K562 (cell line): ENCODE results near the gene CTSH. TPM values are rescaled to one million over a fixed set of nuclear protein-coding genes. Genes with fewer than 3 reads are reported as not detected.

ENCODE experiments used
- ATF4 ChIP-seq: fragments of 450-650 bp; formaldehyde crosslinking; IDR thresholded peaks from 2 replicates; pipeline ENCODE4 v1.4.0; 2022; ENCODE audit warnings: mild to moderate bottlenecking, moderate library complexity
- E2F3 ChIP-seq: fragments of 250-450 bp; sonication (Bioruptor Pico); IDR thresholded peaks from 2 replicates; pipeline ENCODE4 v1.4.0; 2020; ENCODE audit warnings: mild to moderate bottlenecking
- ETS1 ChIP-seq: conservative IDR thresholded peaks from 2 replicates; pipeline ENCODE4 v1.6.1; 2011; ENCODE audit warnings: low read depth, mild to moderate bottlenecking, low read length; ENCODE audit not compliant: control insufficient read depth
- FOXJ2 ChIP-seq: fragments of 200-800 bp; sonication (Bioruptor generic); IDR thresholded peaks from 2 replicates; pipeline ENCODE4 v1.6.1; 2016; ENCODE audit warnings: missing genetic modification characterization, missing compliant biosample characterization
- HOMEZ ChIP-seq: fragments of 250-450 bp; sonication (Bioruptor Pico); IDR thresholded peaks from 2 replicates; pipeline ENCODE4 v1.4.0; 2020; ENCODE audit warnings: mild to moderate bottlenecking, moderate library complexity
- KDM5B ChIP-seq: fragments of 200-600 bp; sonication (generic); IDR thresholded peaks from 2 replicates; pipeline ENCODE4 v1.6.1; 2012; ENCODE audit warnings: low read depth, mild to moderate bottlenecking, moderate library complexity, low read length, control low read depth, inconsistent platforms; ENCODE audit not compliant: insufficient replicate concordance
- MITF ChIP-seq: IDR thresholded peaks from 2 replicates; pipeline ENCODE4 v1.6.1; 2014; ENCODE audit warnings: antibody characterized with exemption
- YY1 ChIP-seq, 3 experiments: IDR thresholded peaks; 2 replicates each; pipeline ENCODE4 v1.6.1; 2011; ENCODE audit warnings: low read length in 2 of 3, mild to moderate bottlenecking in 2 of 3, moderate library complexity in 2 of 3, borderline replicate concordance in 1 of 3, control low read depth in 1 of 3, low read depth in 1 of 3; ENCODE audit not compliant: insufficient read depth in 3 of 3, insufficient replicate concordance in 2 of 3, control insufficient read depth in 1 of 3, insufficient read length in 1 of 3; ENCODE audit errors: extremely low read depth in 1 of 3
- ZBTB1 ChIP-seq: sonication (generic); formaldehyde crosslinking; IDR thresholded peaks from 2 replicates; pipeline ENCODE4 v1.8.1; 2023; ENCODE audit warnings: missing genetic modification reagents, low read depth, mild to moderate bottlenecking, borderline replicate concordance
- ZNF609 ChIP-seq: sonication (generic); formaldehyde crosslinking; IDR thresholded peaks from 2 replicates; pipeline ENCODE4 v1.8.1; 2023; ENCODE audit warnings: missing genetic modification reagents, mild to moderate bottlenecking, borderline replicate concordance
- ZNF740 ChIP-seq, 3 experiments: fragments of 200-800 bp in 1 of 3; sonication (Bioruptor generic) in 1 of 3; sonication (generic) in 1 of 3; formaldehyde crosslinking in 1 of 3; IDR thresholded peaks; 2 replicates each; pipeline versions ENCODE4 v1.6.1 to v1.8.0; 2016 to 2022; ENCODE audit warnings: mild to moderate bottlenecking in 2 of 3, missing compliant biosample characterization in 2 of 3, missing genetic modification characterization in 2 of 3, missing genetic modification reagents in 1 of 3
- polyA plus RNA-seq, 8 experiments: library from polyadenylated mRNA; depleted of rRNA in 4 of 8; stranded (reverse) in 5 of 8; unstranded in 3 of 8; fragments of >200 nt; fragmentation: Nextera tagmentation in 2 of 8; fragmentation: Illumina TruSeq in 1 of 8; extraction: Ambion mirVana in 2 of 8; extraction: Trizol in 1 of 8; gene quantifications; 2 replicates each; pipeline versions ENCODE4 v1.2.1 to v1.2.3, GENCODE V29; 2011 to 2014; ENCODE audit warnings: inconsistent platforms in 1 of 8, missing spikeins in 1 of 8
- total RNA-seq, 7 experiments: library from RNA; depleted of rRNA in 6 of 7; stranded (reverse); fragments of >200 nt in 6 of 7; fragmentation: Illumina TruSeq in 2 of 7; extraction: Trizol in 2 of 7; gene quantifications; 2 replicates each; pipeline versions ENCODE4 v1.2.1 to v1.2.3, GENCODE V29; 2011 to 2021; ENCODE audit warnings: low replicate concordance in 1 of 7

CTSH gene
- total and polyA plus RNA-seq, 9 of the 15 experiments (the other 6 are each of a cell fraction or from before 2014, with no cell fraction given), result 15.0 to 462 (median 173) TPM

- TF ChIP-seq YY1 (IDR thresholded peaks at IDR 0.05; ENCODE audit: borderline replicate concordance in 1 of 3, control insufficient read depth in 1 of 3, extremely low read depth in 1 of 3, insufficient read depth in 3 of 3, insufficient read length in 1 of 3, insufficient replicate concordance in 2 of 3, low read depth in 1 of 3, low read length in 2 of 3) (peak in 2 of 3 experiments; percentile 39 to 55), ZNF609 (no peak), FOXJ2 (no peak), ZNF740 (CRISPR knock-in tag; IDR thresholded peaks at IDR 0.05) (peak; percentile 97), ZNF740 (tag; IDR thresholded peaks at IDR 0.05) (peak in 1 of 2 experiments; percentile 92; a peak in 2 of 4 replicates), E2F3 (CRISPR knock-in tag) (peak; percentile 83), ETS1 (0 out of 2 replicates have a peak, but pooled peaks have one; percentile 60), HOMEZ (CRISPR knock-in tag) (no peak), ATF4 (0 out of 2 replicates have a peak, but pooled peaks have one; percentile 18), KDM5B (peak; percentile 65), MITF (0 out of 2 replicates have a peak, but pooled peaks have one; percentile 20), ZBTB1 (CRISPR knock-in tag) (peak; percentile 60)
These were observed at the start of gene CTSH (continued) for GRCh38 chr15:78944669-78945407.
